Endodermal cell (in vitro differentiated cells): ENCODE measurements around the gene AKAP12. TPM values are rescaled to one million over a fixed set of nuclear protein-coding genes. Genes with fewer than 3 reads are reported as not detected.

Experiments used
- DNase-seq: peaks from one replicate; pipeline ENCODE4 v3.0.0-alpha.2; 2017
- H3K27ac ChIP-seq: 2 replicates; pipeline ENCODE4 v1.5.1; 2013; ENCODE audit warnings: mild to moderate bottlenecking, low read depth, low read length, moderate library complexity
- H3K27me3 ChIP-seq: 2 replicates; pipeline ENCODE4 v1.6.1; 2013; ENCODE audit warnings: mild to moderate bottlenecking, low read length, moderate library complexity; ENCODE audit not compliant: insufficient read depth, control insufficient read depth, poor library complexity, severe bottlenecking
- H3K36me3 ChIP-seq: 2 replicates; pipeline ENCODE4 v1.7.0; 2013; ENCODE audit warnings: mild to moderate bottlenecking, low read length, moderate library complexity; ENCODE audit not compliant: control insufficient read depth, insufficient read depth
- H3K4me1 ChIP-seq: one replicate; pipeline ENCODE4 v1.7.0; 2013; ENCODE audit warnings: low read length; ENCODE audit not compliant: control insufficient read depth, insufficient read depth
- H3K4me3 ChIP-seq: 2 replicates; pipeline ENCODE4 v1.5.1; 2013; ENCODE audit warnings: mild to moderate bottlenecking, low read length, moderate library complexity
- H3K9ac ChIP-seq: 2 replicates; pipeline ENCODE4 v1.6.1; 2013; ENCODE audit warnings: mild to moderate bottlenecking, low read length, moderate library complexity; ENCODE audit not compliant: poor library complexity, severe bottlenecking; ENCODE audit errors: extremely low read depth
- H3K9me3 ChIP-seq: 2 replicates; pipeline ENCODE4 v1.6.1; 2013; ENCODE audit warnings: mild to moderate bottlenecking, low read length, moderate library complexity; ENCODE audit not compliant: control insufficient read depth
- H3K27ac Mint-ChIP-seq: 2 replicates; pipeline ENCODE4 v1.8.0; 2020; ENCODE audit warnings: mixed read lengths
- H3K27me3 Mint-ChIP-seq: 2 replicates; pipeline ENCODE4 v1.8.0; 2021; ENCODE audit warnings: mild to moderate bottlenecking, mixed read lengths; ENCODE audit not compliant: insufficient read depth
- H3K36me3 Mint-ChIP-seq: 2 replicates; pipeline ENCODE4 v1.8.0; 2020; ENCODE audit warnings: low read depth, mixed read lengths
- H3K4me1 Mint-ChIP-seq: 2 replicates; pipeline ENCODE4 v1.8.0; 2020; ENCODE audit warnings: mixed read lengths
- H3K4me3 Mint-ChIP-seq: 2 replicates; pipeline ENCODE4 v1.8.0; 2020; ENCODE audit warnings: mild to moderate bottlenecking, moderate library complexity, mixed read lengths
- H3K9me3 Mint-ChIP-seq: 2 replicates; pipeline ENCODE4 v1.8.0; 2020; ENCODE audit warnings: mild to moderate bottlenecking, mixed read lengths
- CTCF ChIP-seq: fragments of 200-600 bp; sonication (generic); conservative IDR thresholded peaks from 2 replicates; pipeline ENCODE4 v1.5.0; 2021; ENCODE audit warnings: antibody characterized with exemption, mild to moderate bottlenecking
- WGBS, 2 experiments: methylation state at CpG; one replicate each; pipeline versions ENCODE4 v1.1.5 to v1.1.7; 2013; ENCODE audit warnings: missing lambda C conversion rate in 2 of 2, mixed read lengths in 1 of 2; ENCODE audit not compliant: insufficient coverage in 1 of 2, insufficient read length in 1 of 2; 5-methylcytosine and 5-hydroxymethylcytosine counted together
- total RNA-seq, 2 donors: library from RNA; stranded (reverse); fragmentation: NEBNext Ultra II Directional in 1 of 2; extraction: Animal tissue kit (Norgen Biotek cat#: 25700) in 1 of 2; gene quantifications; 2 replicates in 1 of 2; 3 replicates in 1 of 2; pipeline ENCODE4 v1.2.1, GENCODE V29; 2021

AKAP12 gene
- total RNA-seq, 2 donors from 2014 or later = 27.3 to 33.3 TPM

DNA sequence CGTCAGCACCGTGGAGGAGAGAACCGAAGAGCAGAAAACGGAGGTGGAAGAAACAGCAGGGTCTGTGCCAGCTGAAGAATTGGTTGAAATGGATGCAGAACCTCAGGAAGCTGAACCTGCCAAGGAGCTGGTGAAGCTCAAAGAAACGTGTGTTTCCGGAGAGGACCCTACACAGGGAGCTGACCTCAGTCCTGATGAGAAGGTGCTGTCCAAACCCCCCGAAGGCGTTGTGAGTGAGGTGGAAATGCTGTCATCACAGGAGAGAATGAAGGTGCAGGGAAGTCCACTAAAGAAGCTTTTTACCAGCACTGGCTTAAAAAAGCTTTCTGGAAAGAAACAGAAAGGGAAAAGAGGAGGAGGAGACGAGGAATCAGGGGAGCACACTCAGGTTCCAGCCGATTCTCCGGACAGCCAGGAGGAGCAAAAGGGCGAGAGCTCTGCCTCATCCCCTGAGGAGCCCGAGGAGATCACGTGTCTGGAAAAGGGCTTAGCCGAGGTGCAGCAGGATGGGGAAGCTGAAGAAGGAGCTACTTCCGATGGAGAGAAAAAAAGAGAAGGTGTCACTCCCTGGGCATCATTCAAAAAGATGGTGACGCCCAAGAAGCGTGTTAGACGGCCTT is 110.0 kb downstream of the AKAP12 start:
- no peak overlapping the region for H3K27ac Mint-ChIP-seq

GRCh38 chr6:151350442-151351145 is 110.8 kb downstream of the AKAP12 start:
- Mint-ChIP-seq H3K36me3 (peaks cover 11% of the 10 kb centered on the region), H3K27ac (no peak overlapping the region), H3K9me3 (no peaks in the 10 kb centered on the region), H3K27me3 (no peaks in the 10 kb centered on the region), H3K4me3 (no peak overlapping the region), H3K4me1 (no peaks in the 10 kb centered on the region)
- Histone ChIP-seq H3K27me3 (no peaks in the 10 kb centered on the region), H3K27ac (no peak overlapping the region), H3K4me3 (no peak overlapping the region), H3K4me1 (no peaks in the 10 kb centered on the region), H3K36me3 (peaks cover 6% of the 10 kb centered on the region), H3K9ac (no peak overlapping the region), H3K9me3 (no peaks in the 10 kb centered on the region)
- WGBS, 2 experiments = 95 to 96% methylated on average over 20 of the region's 20 CpGs
- no peak for DNase-seq
- no peak for TF ChIP-seq CTCF

More for the DNA sequence above, 110.0 kb downstream of the AKAP12 start:
- no peak for TF ChIP-seq CTCF
- no peaks in the 10 kb centered on the region for H3K27me3 Mint-ChIP-seq
- no peaks in the 10 kb centered on the region for H3K9me3 Mint-ChIP-seq
- WGBS, 2 experiments = 92 to 97% methylated on average over 16 to 19 of the region's 19 CpGs
- peaks cover 6% of the 10 kb centered on the region for H3K36me3 ChIP-seq
- no peaks in the 10 kb centered on the region for H3K9me3 ChIP-seq
- H3K4me3 ChIP-seq = no peak overlapping the region
- peaks cover 7% of the 10 kb centered on the region for H3K36me3 Mint-ChIP-seq
- H3K4me3 Mint-ChIP-seq = no peak overlapping the region
- H3K4me1 ChIP-seq = no peaks in the 10 kb centered on the region
- no peaks in the 10 kb centered on the region for H3K27me3 ChIP-seq
- no peak for DNase-seq
- no peak overlapping the region for H3K27ac ChIP-seq
- no peak overlapping the region for H3K9ac ChIP-seq
- H3K4me1 Mint-ChIP-seq = no peaks in the 10 kb centered on the region

DNA sequence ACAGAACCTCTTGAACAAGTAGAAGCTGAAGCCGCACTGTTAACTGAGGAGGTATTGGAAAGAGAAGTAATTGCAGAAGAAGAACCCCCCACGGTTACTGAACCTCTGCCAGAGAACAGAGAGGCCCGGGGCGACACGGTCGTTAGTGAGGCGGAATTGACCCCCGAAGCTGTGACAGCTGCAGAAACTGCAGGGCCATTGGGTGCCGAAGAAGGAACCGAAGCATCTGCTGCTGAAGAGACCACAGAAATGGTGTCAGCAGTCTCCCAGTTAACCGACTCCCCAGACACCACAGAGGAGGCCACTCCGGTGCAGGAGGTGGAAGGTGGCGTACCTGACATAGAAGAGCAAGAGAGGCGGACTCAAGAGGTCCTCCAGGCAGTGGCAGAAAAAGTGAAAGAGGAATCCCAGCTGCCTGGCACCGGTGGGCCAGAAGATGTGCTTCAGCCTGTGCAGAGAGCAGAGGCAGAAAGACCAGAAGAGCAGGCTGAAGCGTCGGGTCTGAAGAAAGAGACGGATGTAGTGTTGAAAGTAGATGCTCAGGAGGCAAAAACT is 111.5 kb downstream of the AKAP12 start:
- H3K4me3 ChIP-seq = no peak overlapping the region
- H3K36me3 Mint-ChIP-seq = peaks cover 12% of the 10 kb centered on the region
- no peaks in the 10 kb centered on the region for H3K27me3 Mint-ChIP-seq
- DNase-seq = no peak
- no peak overlapping the region for H3K27ac Mint-ChIP-seq
- no peak overlapping the region for H3K9ac ChIP-seq
- H3K9me3 Mint-ChIP-seq = no peaks in the 10 kb centered on the region
- H3K9me3 ChIP-seq = no peaks in the 10 kb centered on the region
- H3K27ac ChIP-seq = no peak overlapping the region
- WGBS, 2 experiments = 96 to 98% methylated on average over 17 to 18 of the region's 18 CpGs
- H3K4me3 Mint-ChIP-seq = no peak overlapping the region
- peaks cover 8% of the 10 kb centered on the region for H3K36me3 ChIP-seq
- H3K4me1 Mint-ChIP-seq = no peaks in the 10 kb centered on the region
- TF ChIP-seq CTCF = no peak
- no peaks in the 10 kb centered on the region for H3K4me1 ChIP-seq
- no peaks in the 10 kb centered on the region for H3K27me3 ChIP-seq
